KMS-11 (cell line): ENCODE measurements around the gene LPAR2.

Source experiments
- H2AFZ ChIP-seq: fragments of 200-600 bp; sonication (generic); 2 replicates; pipeline ENCODE4 v1.6.1; 2016; ENCODE audit warnings: antibody characterized with exemption, mixed run types, low read depth
- H3K27ac ChIP-seq: fragments of 200-600 bp; sonication (generic); 2 replicates; pipeline ENCODE4 v1.6.1; 2016; ENCODE audit warnings: mild to moderate bottlenecking, mixed run types
- H3K27me3 ChIP-seq: fragments of 200-600 bp; sonication (generic); 2 replicates; pipeline ENCODE4 v1.6.1; 2017; ENCODE audit warnings: mild to moderate bottlenecking, low read depth, mixed run types, moderate library complexity; ENCODE audit not compliant: insufficient read depth
- H3K36me3 ChIP-seq: fragments of 200-600 bp; sonication (generic); 2 replicates; pipeline ENCODE4 v1.6.1; 2017; ENCODE audit warnings: mild to moderate bottlenecking, mixed run types; ENCODE audit not compliant: insufficient read depth
- H3K4me1 ChIP-seq: fragments of 200-600 bp; sonication (generic); 2 replicates; pipeline ENCODE4 v1.6.1; 2016; ENCODE audit warnings: mild to moderate bottlenecking, low read depth, mixed run types; ENCODE audit not compliant: poor library complexity, severe bottlenecking
- H3K4me2 ChIP-seq: fragments of 200-600 bp; sonication (generic); 2 replicates; pipeline ENCODE4 v1.7.0; 2016; ENCODE audit warnings: mild to moderate bottlenecking, mixed run types
- H3K4me3 ChIP-seq: fragments of 200-600 bp; sonication (generic); IDR thresholded peaks from 2 replicates; pipeline ENCODE4 v1.6.1; 2017; ENCODE audit warnings: low read depth, low read length, mixed read lengths; ENCODE audit not compliant: insufficient read depth
- H3K79me2 ChIP-seq: fragments of 200-600 bp; sonication (generic); 2 replicates; pipeline ENCODE4 v1.6.1; 2016; ENCODE audit warnings: low read depth, mixed run types; ENCODE audit not compliant: insufficient read depth
- H3K9ac ChIP-seq: fragments of 200-600 bp; sonication (generic); 2 replicates; pipeline ENCODE4 v1.6.1; 2016; ENCODE audit warnings: mild to moderate bottlenecking, mixed run types
- H4K20me1 ChIP-seq: fragments of 200-600 bp; sonication (generic); 2 replicates; pipeline ENCODE4 v1.6.1; 2016; ENCODE audit warnings: mild to moderate bottlenecking, mixed run types; ENCODE audit not compliant: insufficient read depth
- CTCF ChIP-seq: fragments of 200-600 bp; sonication (generic); conservative IDR thresholded peaks from 2 replicates; pipeline ENCODE4 v1.6.1; 2017; ENCODE audit warnings: low read depth, mild to moderate bottlenecking, antibody characterized with exemption, low read length, moderate library complexity, mixed read lengths

Gene LPAR2

GRCh38 chr19:19636573-19637185 is 8.7 kb upstream of the LPAR2 start:
- TF ChIP-seq CTCF: no peak
- Histone ChIP-seq H3K27me3 (no peaks in the 10 kb centered on the region), H3K36me3 (no peaks in the 10 kb centered on the region), H3K27ac (no peak overlapping the region), H3K4me1 (no peaks in the 10 kb centered on the region), H3K4me3 (no peak overlapping the region), H3K9ac (no peak overlapping the region), H3K79me2 (no peaks in the 10 kb centered on the region), H4K20me1 (no peaks in the 10 kb centered on the region), H3K4me2 (no peak overlapping the region), H2AFZ (no peak overlapping the region)

- no peaks in the 10 kb centered on the region for H3K79me2 ChIP-seq
- H3K4me3 ChIP-seq: no peak overlapping the region
- no peaks in the 10 kb centered on the region for H3K27me3 ChIP-seq
- H3K9ac ChIP-seq: no peak overlapping the region
- H3K4me2 ChIP-seq: no peak overlapping the region
- H3K4me1 ChIP-seq: no peaks in the 10 kb centered on the region
- H4K20me1 ChIP-seq: no peaks in the 10 kb centered on the region
- TF ChIP-seq CTCF: no peak
- no peak overlapping the region for H3K27ac ChIP-seq
- H3K36me3 ChIP-seq: no peaks in the 10 kb centered on the region
- no peak overlapping the region for H2AFZ ChIP-seq
Measured at GRCh38 chr19:19635313-19635702, 7.3 kb upstream of the LPAR2 start.

- Histone ChIP-seq H2AFZ (no peak overlapping the region), H4K20me1 (no peaks in the 10 kb centered on the region), H3K4me2 (no peak overlapping the region), H3K79me2 (no peaks in the 10 kb centered on the region), H3K4me3 (no peak overlapping the region), H3K27me3 (no peaks in the 10 kb centered on the region), H3K27ac (no peak overlapping the region), H3K4me1 (no peaks in the 10 kb centered on the region), H3K9ac (no peak overlapping the region), H3K36me3 (no peaks in the 10 kb centered on the region)
- no peak for TF ChIP-seq CTCF
Measured at GRCh38 chr19:19634516-19635312, 6.7 kb upstream of the LPAR2 start.

GRCh38 chr19:19633711-19634515 is 5.9 kb upstream of the LPAR2 start:
- Histone ChIP-seq H3K4me1 (no peaks in the 10 kb centered on the region), H2AFZ (no peak overlapping the region), H4K20me1 (no peaks in the 10 kb centered on the region), H3K4me2 (no peak overlapping the region), H3K9ac (no peak overlapping the region), H3K79me2 (no peaks in the 10 kb centered on the region), H3K27me3 (no peaks in the 10 kb centered on the region), H3K27ac (no peak overlapping the region), H3K4me3 (no peak overlapping the region), H3K36me3 (no peaks in the 10 kb centered on the region)
- no peak for TF ChIP-seq CTCF
